Smooth muscle cell (in vitro differentiated cells): ENCODE measurements around the gene MACROD2. TPM values are rescaled to one million over a fixed set of nuclear protein-coding genes. Genes with fewer than 3 reads are reported as not detected.

Experiments used
- DNase-seq: peaks from one replicate; lab custom pipeline; 2025; ENCODE audit not compliant: unreplicated experiment; lab: John Stamatoyannopoulos, UW
- H2AFZ ChIP-seq: fragments of 200-600 bp; sonication (generic); 2 replicates; pipeline ENCODE4 v1.6.0; 2016; ENCODE audit warnings: antibody characterized with exemption, low read depth, mild to moderate bottlenecking
- H3F3A ChIP-seq: fragments of 200-600 bp; sonication (generic); 2 replicates; pipeline ENCODE4 v1.6.0; 2017; ENCODE audit warnings: antibody characterized with exemption, low read depth
- H3K27ac ChIP-seq: fragments of 200-600 bp; sonication (generic); 2 replicates; pipeline ENCODE4 v1.5.1; 2016; ENCODE audit warnings: low read depth, mild to moderate bottlenecking
- H3K27me3 ChIP-seq: fragments of 200-600 bp; sonication (generic); 2 replicates; pipeline ENCODE4 v1.6.1; 2016; ENCODE audit warnings: low read depth, mild to moderate bottlenecking
- H3K36me3 ChIP-seq: fragments of 200-600 bp; sonication (generic); 2 replicates; pipeline ENCODE4 v1.5.1; 2016; ENCODE audit warnings: low read depth
- H3K4me1 ChIP-seq: fragments of 200-600 bp; sonication (generic); 2 replicates; pipeline ENCODE4 v1.5.1; 2016; ENCODE audit warnings: low read depth
- H3K4me2 ChIP-seq: fragments of 200-600 bp; sonication (generic); 2 replicates; pipeline ENCODE4 v1.6.0; 2016; ENCODE audit warnings: mild to moderate bottlenecking
- H3K4me3 ChIP-seq: fragments of 200-600 bp; sonication (generic); 2 replicates; pipeline ENCODE4 v1.5.1; 2016; ENCODE audit warnings: mild to moderate bottlenecking
- H3K79me2 ChIP-seq: fragments of 200-600 bp; sonication (generic); 2 replicates; pipeline ENCODE4 v1.6.0; 2016; ENCODE audit warnings: low read depth, mild to moderate bottlenecking
- H3K9ac ChIP-seq: fragments of 200-600 bp; sonication (generic); 2 replicates; pipeline ENCODE4 v1.6.0; 2016; ENCODE audit warnings: low read depth
- H3K9me3 ChIP-seq: fragments of 200-600 bp; sonication (generic); replicated peaks from 2 replicates; pipeline ENCODE4 v1.5.1; 2016; ENCODE audit warnings: low read depth
- H4K20me1 ChIP-seq: fragments of 200-600 bp; sonication (generic); 2 replicates; pipeline ENCODE4 v1.6.0; 2016; ENCODE audit warnings: low read depth
- WGBS: methylation state at CpG from one replicate; pipeline ENCODE4 v1.1.7; 2016; ENCODE audit warnings: low lambda C conversion rate; 5-methylcytosine and 5-hydroxymethylcytosine counted together
- polyA plus RNA-seq: library from polyadenylated mRNA; unstranded; fragments of >200 nt; fragmentation: Nextera tagmentation; extraction: Ambion mirVana; gene quantifications from 2 replicates; pipeline ENCODE4 v1.2.1, GENCODE V29; 2016
- total RNA-seq: library from RNA; depleted of rRNA; stranded (reverse); fragments of >200 nt; gene quantifications from 2 replicates; pipeline ENCODE4 v1.2.3, GENCODE V29; 2014
- TF ChIP-seq, protein P1 (sequence below): fragments of 200-600 bp; sonication (generic); IDR thresholded peaks from 2 replicates; pipeline ENCODE4 v1.5.1; 2017; ENCODE audit warnings: borderline replicate concordance, mild to moderate bottlenecking, antibody characterized with exemption; ENCODE audit not compliant: insufficient read depth, poor library complexity, severe bottlenecking

The MACROD2 gene
- total and polyA plus RNA-seq, 2 experiments from 2014 or later = 0.04 to 0.32 TPM

DNA sequence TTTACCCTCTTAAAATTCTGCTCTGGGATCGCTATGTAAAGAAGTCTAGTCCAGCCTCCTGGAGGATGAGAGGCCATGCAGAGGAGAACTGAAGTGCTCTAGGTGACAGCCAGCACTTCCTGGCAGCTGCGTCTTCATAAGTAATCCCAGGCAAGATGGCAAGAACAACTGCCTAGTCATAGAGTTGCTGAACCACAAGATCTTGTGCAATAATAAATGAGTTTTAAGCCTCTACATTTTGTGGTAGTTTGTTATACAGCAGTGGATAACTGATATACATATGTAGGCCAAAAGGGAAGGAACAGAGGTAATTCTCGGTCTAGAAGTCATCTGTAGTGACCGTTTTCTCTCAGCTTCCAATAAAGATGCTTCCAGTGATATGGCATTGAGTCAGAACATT lies 445.9 kb downstream of the MACROD2 start:
- no peak overlapping the region for H2AFZ ChIP-seq
- H3K36me3 ChIP-seq = no peaks in the 10 kb centered on the region
- no peak for DNase-seq
- H3K9ac ChIP-seq = no peak overlapping the region
- no peaks in the 10 kb centered on the region for H3F3A ChIP-seq
- no peak overlapping the region for H3K4me3 ChIP-seq
- no peaks in the 10 kb centered on the region for H3K79me2 ChIP-seq
- H3K4me1 ChIP-seq = no peaks in the 10 kb centered on the region
- TF ChIP-seq, protein P1, sequence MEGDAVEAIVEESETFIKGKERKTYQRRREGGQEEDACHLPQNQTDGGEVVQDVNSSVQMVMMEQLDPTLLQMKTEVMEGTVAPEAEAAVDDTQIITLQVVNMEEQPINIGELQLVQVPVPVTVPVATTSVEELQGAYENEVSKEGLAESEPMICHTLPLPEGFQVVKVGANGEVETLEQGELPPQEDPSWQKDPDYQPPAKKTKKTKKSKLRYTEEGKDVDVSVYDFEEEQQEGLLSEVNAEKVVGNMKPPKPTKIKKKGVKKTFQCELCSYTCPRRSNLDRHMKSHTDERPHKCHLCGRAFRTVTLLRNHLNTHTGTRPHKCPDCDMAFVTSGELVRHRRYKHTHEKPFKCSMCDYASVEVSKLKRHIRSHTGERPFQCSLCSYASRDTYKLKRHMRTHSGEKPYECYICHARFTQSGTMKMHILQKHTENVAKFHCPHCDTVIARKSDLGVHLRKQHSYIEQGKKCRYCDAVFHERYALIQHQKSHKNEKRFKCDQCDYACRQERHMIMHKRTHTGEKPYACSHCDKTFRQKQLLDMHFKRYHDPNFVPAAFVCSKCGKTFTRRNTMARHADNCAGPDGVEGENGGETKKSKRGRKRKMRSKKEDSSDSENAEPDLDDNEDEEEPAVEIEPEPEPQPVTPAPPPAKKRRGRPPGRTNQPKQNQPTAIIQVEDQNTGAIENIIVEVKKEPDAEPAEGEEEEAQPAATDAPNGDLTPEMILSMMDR = no peak
- H4K20me1 ChIP-seq = no peaks in the 10 kb centered on the region
- 64% methylated on average over 4 of the region's 4 CpGs for WGBS
- no peak overlapping the region for H3K27ac ChIP-seq
- peaks cover 6% of the 10 kb centered on the region for H3K9me3 ChIP-seq
- no peaks in the 10 kb centered on the region for H3K27me3 ChIP-seq
- H3K4me2 ChIP-seq = no peak overlapping the region

DNA sequence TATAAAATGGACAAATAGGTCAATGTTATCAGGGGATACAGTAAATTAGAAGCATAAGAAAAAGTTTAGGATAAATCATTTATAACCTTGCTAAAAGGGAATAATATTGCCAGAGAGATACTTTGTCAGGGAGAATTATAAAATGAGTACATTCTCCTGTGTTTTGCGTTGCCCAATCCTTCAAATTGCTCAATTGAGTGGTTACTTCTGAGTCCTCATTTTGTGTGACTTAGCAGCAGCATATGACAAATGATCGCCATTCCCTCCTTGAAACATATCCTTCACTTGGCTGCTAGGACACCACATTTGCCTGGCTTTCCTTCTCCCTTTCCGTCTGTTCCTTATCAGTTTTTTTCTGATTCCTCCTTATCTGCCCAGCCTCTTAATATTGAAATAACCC lies 448.8 kb downstream of the MACROD2 start:
- Histone ChIP-seq H3K27me3 (no peaks in the 10 kb centered on the region), H3K9me3 (no peaks in the 10 kb centered on the region), H4K20me1 (no peaks in the 10 kb centered on the region), H2AFZ (no peak overlapping the region), H3K27ac (no peak overlapping the region), H3K79me2 (no peaks in the 10 kb centered on the region), H3K9ac (no peak overlapping the region), H3K36me3 (no peaks in the 10 kb centered on the region), H3K4me3 (no peak overlapping the region), H3K4me1 (no peaks in the 10 kb centered on the region), H3F3A (no peaks in the 10 kb centered on the region), H3K4me2 (no peak overlapping the region)
- TF ChIP-seq, protein P1 = no peak
- 55% methylated on average over 3 of the region's 3 CpGs for WGBS
- no peak for DNase-seq

DNA sequence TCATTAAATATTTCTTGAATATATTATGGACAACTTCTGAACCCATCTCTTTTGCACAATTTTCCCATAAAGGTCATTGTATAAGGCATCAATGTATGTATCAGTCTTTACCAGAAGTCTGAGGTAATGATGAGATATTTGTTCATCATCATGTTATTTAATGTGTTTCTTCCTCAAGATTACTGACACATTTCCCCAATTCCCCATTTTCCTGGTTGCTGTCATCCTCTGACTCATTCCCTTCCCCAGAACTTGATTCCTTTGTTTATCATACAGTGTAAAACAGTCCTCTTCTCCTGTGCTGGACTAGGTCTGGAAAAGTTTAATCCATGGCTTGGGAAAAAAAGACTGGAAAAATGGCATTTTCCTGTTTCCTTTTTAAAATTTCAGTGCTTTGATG lies 450.0 kb downstream of the MACROD2 start:
- Histone ChIP-seq H3K9me3 (no peaks in the 10 kb centered on the region), H2AFZ (no peak overlapping the region), H3K79me2 (no peaks in the 10 kb centered on the region), H3K4me1 (no peaks in the 10 kb centered on the region), H3F3A (no peaks in the 10 kb centered on the region), H3K27ac (peak overlapping the region; percentile 2), H3K4me2 (no peak overlapping the region), H3K4me3 (no peak overlapping the region), H4K20me1 (no peaks in the 10 kb centered on the region), H3K36me3 (no peaks in the 10 kb centered on the region), H3K27me3 (no peaks in the 10 kb centered on the region), H3K9ac (no peak overlapping the region)
- TF ChIP-seq, protein P1 = no peak
- no peak for DNase-seq

DNA sequence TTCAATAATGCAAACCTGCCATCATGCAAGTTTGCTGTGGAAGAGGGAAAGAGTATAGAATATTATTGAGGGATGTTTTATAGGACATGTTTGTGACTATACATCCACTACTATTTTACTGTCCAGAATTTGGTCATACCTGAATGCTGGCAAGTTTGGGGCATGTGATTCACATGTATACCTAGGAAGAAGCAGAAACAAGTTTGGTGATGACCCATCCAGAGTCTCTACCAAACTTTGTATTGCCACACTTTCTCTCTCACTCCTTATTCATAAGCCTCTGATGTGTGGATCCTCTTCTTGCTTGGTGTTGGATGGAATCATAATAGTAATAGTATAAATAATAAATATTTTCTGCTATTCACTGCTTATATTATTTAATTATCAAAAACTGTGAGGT lies 450.6 kb downstream of the MACROD2 start:
- Histone ChIP-seq H3K4me3 (no peak overlapping the region), H3K36me3 (no peaks in the 10 kb centered on the region), H3K27ac (peak overlapping the region; percentile 2), H3F3A (no peaks in the 10 kb centered on the region), H3K9me3 (no peaks in the 10 kb centered on the region), H3K79me2 (no peaks in the 10 kb centered on the region), H3K9ac (no peak overlapping the region), H4K20me1 (no peaks in the 10 kb centered on the region), H3K4me1 (no peaks in the 10 kb centered on the region), H2AFZ (no peak overlapping the region), H3K27me3 (no peaks in the 10 kb centered on the region), H3K4me2 (no peak overlapping the region)
- DNase-seq = no peak
- TF ChIP-seq, protein P1 = no peak
